Kidney (tissue), 14 donors: Measurements from ENCODE around the gene NUB1. TPM values are rescaled to one million over a fixed set of nuclear protein-coding genes. Genes with fewer than 3 reads are reported as not detected.

Experiments used
- DNase-seq, 5 donors: peaks; one replicate each; pipeline ENCODE4 v3.0.0-alpha.2; 2013 to 2020
- FAIRE-seq: peaks from 2 replicates; lab custom pipeline; 2012; peaks lifted over from hg19 to GRCh38; lab: Jason Lieb, UNC
- H3K27ac ChIP-seq, 2 donors: one replicate each; pipeline ENCODE4 v1.7.0; 2013; ENCODE audit warnings: low read depth in 2 of 2, low read length in 2 of 2, inconsistent platforms in 1 of 2
- H3K27me3 ChIP-seq: one replicate; pipeline ENCODE4 v1.7.1; 2013; ENCODE audit warnings: low read length, inconsistent platforms; ENCODE audit not compliant: control insufficient read depth, insufficient read depth
- H3K36me3 ChIP-seq, 3 donors: one replicate each; pipeline versions ENCODE4 v1.7.0 to v1.7.1; 2013; ENCODE audit warnings: low read length in 3 of 3, control low read depth in 1 of 3, inconsistent platforms in 1 of 3; ENCODE audit not compliant: insufficient read depth in 3 of 3, control insufficient read depth in 2 of 3
- H3K4me1 ChIP-seq, 3 donors: one replicate each; pipeline versions ENCODE4 v1.7.0 to v1.7.1; 2013; ENCODE audit warnings: low read length in 3 of 3, inconsistent platforms in 1 of 3, low read depth in 1 of 3; ENCODE audit not compliant: control insufficient read depth in 2 of 3, insufficient read depth in 2 of 3
- H3K4me3 ChIP-seq, 3 donors: one replicate each; pipeline versions ENCODE4 v1.7.0 to v1.8.1; 2013; ENCODE audit warnings: low read length in 3 of 3, control low read depth in 1 of 3, inconsistent platforms in 1 of 3
- H3K9ac ChIP-seq, 3 donors: one replicate each; pipeline versions ENCODE4 v1.7.0 to v1.7.1; 2013; ENCODE audit warnings: low read length in 3 of 3, control low read depth in 1 of 3, inconsistent platforms in 1 of 3
- H3K9me3 ChIP-seq, 3 donors: one replicate each; pipeline versions ENCODE4 v1.7.0 to v1.7.1; 2013; ENCODE audit warnings: low read length in 3 of 3, control low read depth in 1 of 3, inconsistent platforms in 1 of 3; ENCODE audit not compliant: control insufficient read depth in 2 of 3, insufficient read depth in 1 of 3
- intact Hi-C: fragments of 100-400 bp; cut with DNase I; formaldehyde crosslinking; loops from one replicate; pipeline ENCODE4 v1.11.1; 2022
- polyA plus RNA-seq: library from polyadenylated mRNA; stranded (reverse); fragments of 350-450 nt; fragmentation: Illumina TruSeq; extraction: RNeasy Lipid Tissue Mini Kit (QIAGEN cat#74804); gene quantifications from one replicate; pipeline ENCODE4 v1.2.3, GENCODE V29; 2014; ENCODE audit warnings: low read depth, low replicate concordance; ENCODE audit not compliant: insufficient read depth
- total RNA-seq: library from RNA; stranded (reverse); fragmentation: NEBNext Ultra II Directional; extraction: Animal tissue kit (Norgen Biotek cat#: 25700); gene quantifications from one replicate; pipeline ENCODE4 v1.2.1, GENCODE V29; 2021
- TF ChIP-seq, protein P1 (sequence below): IDR thresholded peaks from 3 replicates; pipeline ENCODE4 v1.5.1; 2012; ENCODE audit warnings: mild to moderate bottlenecking, moderate library complexity, borderline replicate concordance; ENCODE audit not compliant: insufficient read depth; ENCODE audit errors: extremely low read depth
- donor health status: control.
- donor health status: control.
- donor health status: control.
- donor health status: control.
- donor health status: control.
- donor health status: DM: yes; HTN: yes; CAD: no.
- donor health status: Normal renal cell carcinoma (clear cell type).

The NUB1 gene
- total and polyA plus RNA-seq, 2 donors from 2014 or later, result 32.7 to 51.8 TPM

DNA sequence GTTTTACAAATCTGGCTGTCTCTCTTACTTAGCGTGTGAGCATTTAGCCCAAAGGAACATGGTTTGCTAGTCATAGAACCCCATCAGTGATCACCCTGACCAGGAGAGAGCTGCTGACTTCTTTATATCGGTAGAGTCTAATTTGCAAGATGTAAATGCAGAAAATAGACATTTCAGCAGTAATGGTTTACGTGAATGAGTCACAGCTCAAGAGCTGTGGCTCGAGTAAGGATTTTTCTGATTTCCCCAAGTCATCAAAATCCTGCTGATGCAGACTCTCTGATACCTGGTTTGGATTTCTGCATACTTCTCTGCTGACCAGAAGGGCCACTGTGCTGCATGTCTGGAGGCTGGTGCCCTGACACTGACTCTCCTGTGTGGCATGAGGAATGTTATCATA, 25.7 kb downstream of the NUB1 start:
- H3K4me3 ChIP-seq, result no peak overlapping the region
- peaks cover 0 to 4% (median 0%) of the 10 kb centered on the region in 3 donors for H3K4me1 ChIP-seq
- H3K9me3 ChIP-seq, result no peaks in the 10 kb centered on the region
- DNase-seq, result no peak
- no peaks in the 10 kb centered on the region for H3K27me3 ChIP-seq
- TF ChIP-seq, protein P1, sequence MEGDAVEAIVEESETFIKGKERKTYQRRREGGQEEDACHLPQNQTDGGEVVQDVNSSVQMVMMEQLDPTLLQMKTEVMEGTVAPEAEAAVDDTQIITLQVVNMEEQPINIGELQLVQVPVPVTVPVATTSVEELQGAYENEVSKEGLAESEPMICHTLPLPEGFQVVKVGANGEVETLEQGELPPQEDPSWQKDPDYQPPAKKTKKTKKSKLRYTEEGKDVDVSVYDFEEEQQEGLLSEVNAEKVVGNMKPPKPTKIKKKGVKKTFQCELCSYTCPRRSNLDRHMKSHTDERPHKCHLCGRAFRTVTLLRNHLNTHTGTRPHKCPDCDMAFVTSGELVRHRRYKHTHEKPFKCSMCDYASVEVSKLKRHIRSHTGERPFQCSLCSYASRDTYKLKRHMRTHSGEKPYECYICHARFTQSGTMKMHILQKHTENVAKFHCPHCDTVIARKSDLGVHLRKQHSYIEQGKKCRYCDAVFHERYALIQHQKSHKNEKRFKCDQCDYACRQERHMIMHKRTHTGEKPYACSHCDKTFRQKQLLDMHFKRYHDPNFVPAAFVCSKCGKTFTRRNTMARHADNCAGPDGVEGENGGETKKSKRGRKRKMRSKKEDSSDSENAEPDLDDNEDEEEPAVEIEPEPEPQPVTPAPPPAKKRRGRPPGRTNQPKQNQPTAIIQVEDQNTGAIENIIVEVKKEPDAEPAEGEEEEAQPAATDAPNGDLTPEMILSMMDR, result no peak
- intact Hi-C loops, result no loop called here
- peaks cover 4 to 14% (median 7%) of the 10 kb centered on the region in 3 donors for H3K36me3 ChIP-seq
- FAIRE-seq, result no peak
- H3K9ac ChIP-seq, result no peak overlapping the region
- no peak overlapping the region for H3K27ac ChIP-seq

GRCh38 chr7:151368136-151368571, 26.5 kb downstream of the NUB1 start:
- H3K36me3 ChIP-seq, result peaks cover under 1 to 6% (median 5%) of the 10 kb centered on the region in 3 donors
- H3K27ac ChIP-seq, result no peak overlapping the region
- TF ChIP-seq, protein P1, result peak; percentile 95
- H3K27me3 ChIP-seq, result no peaks in the 10 kb centered on the region
- H3K4me1 ChIP-seq, result peaks cover 0 to 4% (median 0%) of the 10 kb centered on the region in 3 donors
- no peaks in the 10 kb centered on the region for H3K9me3 ChIP-seq
- intact Hi-C loops, result no loop called here
- DNase-seq (peak; percentile 90 to 93 (median 91)), FAIRE-seq (no peak)
- H3K4me3 ChIP-seq, result no peak overlapping the region
- no peak overlapping the region for H3K9ac ChIP-seq

- Histone ChIP-seq H3K9me3 (no peaks in the 10 kb centered on the region), H3K27ac (no peak overlapping the region), H3K27me3 (no peaks in the 10 kb centered on the region), H3K4me1 (peaks cover 0 to 4% (median 0%) of the 10 kb centered on the region in 3 donors), H3K9ac (no peak overlapping the region), H3K36me3 (peaks cover 0 to 28% (median 18%) of the 10 kb centered on the region in 3 donors), H3K4me3 (no peak overlapping the region)
- TF ChIP-seq, protein P1, result no peak
- intact Hi-C loops, result loop anchor here (10.0 kb wide), 1 partner anchor 84 kb away; no protein-coding TSS in a partner anchor
- DNase-seq (no peak), FAIRE-seq (no peak)
Observed at GRCh38 chr7:151371266-151371665, 29.7 kb downstream of the NUB1 start.
